ENCODE results near the gene SLC6A2.

DNA sequence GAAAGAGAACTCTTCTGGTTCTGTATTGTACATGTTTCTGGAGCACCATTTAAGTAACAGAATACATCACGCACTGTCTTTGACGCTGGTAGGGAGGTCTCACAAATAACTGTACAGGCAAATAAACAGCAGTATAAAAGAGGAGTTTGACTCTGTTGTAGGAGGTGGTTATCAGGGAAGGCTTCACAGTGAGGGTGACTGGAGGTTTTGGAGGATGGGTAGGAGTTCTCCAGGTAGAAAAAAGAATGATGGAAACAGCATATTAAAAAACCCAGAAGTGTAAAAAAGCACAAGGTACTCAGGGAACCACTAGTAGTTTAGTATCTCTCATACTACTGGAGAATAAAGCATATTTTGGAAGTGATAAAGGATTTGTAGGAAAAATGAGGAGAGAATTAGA is 2.7 kb upstream of the SLC6A2 start:
- TF ChIP-seq, protein P1, sequence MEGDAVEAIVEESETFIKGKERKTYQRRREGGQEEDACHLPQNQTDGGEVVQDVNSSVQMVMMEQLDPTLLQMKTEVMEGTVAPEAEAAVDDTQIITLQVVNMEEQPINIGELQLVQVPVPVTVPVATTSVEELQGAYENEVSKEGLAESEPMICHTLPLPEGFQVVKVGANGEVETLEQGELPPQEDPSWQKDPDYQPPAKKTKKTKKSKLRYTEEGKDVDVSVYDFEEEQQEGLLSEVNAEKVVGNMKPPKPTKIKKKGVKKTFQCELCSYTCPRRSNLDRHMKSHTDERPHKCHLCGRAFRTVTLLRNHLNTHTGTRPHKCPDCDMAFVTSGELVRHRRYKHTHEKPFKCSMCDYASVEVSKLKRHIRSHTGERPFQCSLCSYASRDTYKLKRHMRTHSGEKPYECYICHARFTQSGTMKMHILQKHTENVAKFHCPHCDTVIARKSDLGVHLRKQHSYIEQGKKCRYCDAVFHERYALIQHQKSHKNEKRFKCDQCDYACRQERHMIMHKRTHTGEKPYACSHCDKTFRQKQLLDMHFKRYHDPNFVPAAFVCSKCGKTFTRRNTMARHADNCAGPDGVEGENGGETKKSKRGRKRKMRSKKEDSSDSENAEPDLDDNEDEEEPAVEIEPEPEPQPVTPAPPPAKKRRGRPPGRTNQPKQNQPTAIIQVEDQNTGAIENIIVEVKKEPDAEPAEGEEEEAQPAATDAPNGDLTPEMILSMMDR (IDR thresholded peaks at IDR 0.05), result no peak
- no peak for TF ChIP-seq POLR2A (IDR thresholded peaks at IDR 0.05)

Data from right lobe of liver (tissue), 4 donors.